Subcutaneous adipose tissue (tissue), 4 donors: ENCODE data around the gene FUT8. TPM values are rescaled to one million over a fixed set of nuclear protein-coding genes. Genes with fewer than 3 reads are reported as not detected.

Source experiments
- total RNA-seq, 4 donors: library from RNA; depleted of rRNA; stranded (reverse); fragments of >200 nt; gene quantifications; one replicate each; pipeline ENCODE4 v1.1.0, GENCODE V29; 2016
- TF ChIP-seq, protein P1 (sequence below): fragments of 450-650 bp; IDR thresholded peaks from one replicate; pipeline ENCODE4 v1.5.1; 2016; ENCODE audit warnings: low read depth, mild to moderate bottlenecking, control low read depth, antibody characterized with exemption, moderate library complexity

Gene FUT8
- total RNA-seq, 4 donors from 2014 or later: 21.8 to 33.3 (median 24.7) TPM

- TF ChIP-seq, protein P1, sequence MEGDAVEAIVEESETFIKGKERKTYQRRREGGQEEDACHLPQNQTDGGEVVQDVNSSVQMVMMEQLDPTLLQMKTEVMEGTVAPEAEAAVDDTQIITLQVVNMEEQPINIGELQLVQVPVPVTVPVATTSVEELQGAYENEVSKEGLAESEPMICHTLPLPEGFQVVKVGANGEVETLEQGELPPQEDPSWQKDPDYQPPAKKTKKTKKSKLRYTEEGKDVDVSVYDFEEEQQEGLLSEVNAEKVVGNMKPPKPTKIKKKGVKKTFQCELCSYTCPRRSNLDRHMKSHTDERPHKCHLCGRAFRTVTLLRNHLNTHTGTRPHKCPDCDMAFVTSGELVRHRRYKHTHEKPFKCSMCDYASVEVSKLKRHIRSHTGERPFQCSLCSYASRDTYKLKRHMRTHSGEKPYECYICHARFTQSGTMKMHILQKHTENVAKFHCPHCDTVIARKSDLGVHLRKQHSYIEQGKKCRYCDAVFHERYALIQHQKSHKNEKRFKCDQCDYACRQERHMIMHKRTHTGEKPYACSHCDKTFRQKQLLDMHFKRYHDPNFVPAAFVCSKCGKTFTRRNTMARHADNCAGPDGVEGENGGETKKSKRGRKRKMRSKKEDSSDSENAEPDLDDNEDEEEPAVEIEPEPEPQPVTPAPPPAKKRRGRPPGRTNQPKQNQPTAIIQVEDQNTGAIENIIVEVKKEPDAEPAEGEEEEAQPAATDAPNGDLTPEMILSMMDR: no peak
Observed at GRCh38 chr14:65377576-65377975, 35.0 kb upstream of the FUT8 start.

DNA sequence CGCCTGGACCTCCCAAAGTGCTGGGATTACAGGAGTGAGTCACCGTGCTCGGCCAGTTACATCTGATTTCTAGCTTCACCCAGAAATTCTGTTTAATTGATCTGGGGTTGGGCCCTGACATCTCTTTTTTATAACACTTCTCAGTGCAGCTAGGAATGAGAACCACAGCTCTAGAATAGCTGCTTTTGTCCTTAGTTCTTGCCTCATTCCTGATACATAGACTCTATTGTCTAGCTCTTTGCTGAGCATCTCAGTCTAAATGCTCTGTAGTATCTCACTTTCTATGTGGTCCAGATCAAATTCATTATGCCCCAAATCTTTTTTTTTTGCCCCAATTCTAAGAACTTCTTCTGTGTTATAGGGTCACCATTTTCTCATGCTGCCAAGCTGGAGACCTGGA lies 29.9 kb upstream of the FUT8 start:
- TF ChIP-seq, protein P1: no peak

DNA sequence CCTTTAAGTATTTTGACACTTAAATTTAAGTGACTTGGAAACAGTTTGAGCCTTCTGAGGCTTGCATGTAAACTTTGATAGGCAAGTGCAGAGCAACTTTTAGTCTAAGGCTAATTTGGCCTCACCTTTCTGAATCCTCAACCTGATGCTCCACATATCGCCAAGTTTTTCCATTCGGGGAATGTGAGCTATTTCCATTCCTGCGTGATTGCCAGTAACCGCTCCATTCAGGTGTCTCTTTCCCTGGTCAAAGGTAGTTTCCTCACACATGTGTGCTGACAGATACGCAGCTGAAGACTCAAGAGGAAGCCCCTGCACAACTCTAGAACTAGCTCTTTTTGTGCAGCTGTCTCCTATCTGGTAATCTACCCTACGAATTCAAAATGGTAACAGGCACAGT lies 25.4 kb upstream of the FUT8 start:
- TF ChIP-seq, protein P1: no peak

- TF ChIP-seq, protein P1: no peak
Observed at GRCh38 chr14:65387628-65388027, 24.9 kb upstream of the FUT8 start.

DNA sequence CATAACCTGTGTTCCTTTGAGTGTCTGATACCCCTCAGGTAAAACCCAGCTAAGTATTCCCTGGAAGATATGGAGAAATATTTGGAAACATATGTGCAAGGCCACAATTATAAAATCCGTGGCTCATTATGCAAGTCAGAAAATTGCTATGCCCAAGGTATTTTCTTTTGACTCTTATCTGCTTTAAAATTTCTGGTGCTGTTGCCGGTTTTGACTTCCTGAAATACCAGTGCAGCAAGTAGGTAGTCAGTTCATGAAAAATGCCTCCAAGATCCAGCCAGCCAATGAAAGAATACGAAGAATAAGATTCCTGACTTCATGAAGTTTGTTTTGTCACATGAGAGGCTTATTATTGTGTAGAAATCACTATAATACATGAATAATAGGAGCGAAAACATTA lies 20.2 kb upstream of the FUT8 start:
- TF ChIP-seq, protein P1: no peak

DNA sequence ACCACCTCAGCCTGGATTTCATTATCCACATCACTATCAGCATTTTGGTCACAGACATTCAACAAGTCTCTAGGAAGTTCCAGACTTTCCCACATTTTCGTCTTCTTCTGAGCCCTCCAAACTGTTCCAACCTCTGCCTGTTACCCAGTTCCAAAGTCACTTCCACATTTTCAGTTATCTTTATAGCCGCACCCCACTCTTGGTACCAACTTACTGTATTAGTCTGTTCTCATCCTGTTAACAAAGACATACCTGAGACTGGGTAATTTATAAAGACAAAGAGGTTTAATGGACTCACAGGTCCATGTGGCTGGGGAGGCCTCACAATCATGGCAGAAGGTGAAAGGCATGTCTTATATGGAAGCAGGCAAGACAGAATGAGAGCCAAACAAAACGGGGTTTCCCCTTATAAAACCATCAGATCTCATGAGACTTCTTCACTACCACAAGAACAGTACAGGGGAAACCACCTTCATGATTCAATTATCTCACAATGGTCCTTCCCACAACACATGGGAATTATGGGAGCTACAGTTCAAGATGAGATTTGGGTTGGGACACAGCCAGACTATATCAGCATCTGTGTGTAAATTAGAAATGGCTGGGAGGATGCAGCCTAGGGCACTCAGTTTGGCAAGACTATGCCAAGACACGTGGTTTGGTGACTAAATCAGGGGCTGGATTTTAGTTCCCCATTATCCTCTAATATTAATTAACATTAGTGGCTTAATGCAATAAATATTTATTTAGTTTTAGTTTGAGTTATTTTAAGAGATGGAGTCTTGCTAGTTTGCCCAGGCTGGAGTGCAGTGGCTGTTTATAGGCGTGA lies 16.2 kb upstream of the FUT8 start:
- TF ChIP-seq, protein P1: no peak

DNA sequence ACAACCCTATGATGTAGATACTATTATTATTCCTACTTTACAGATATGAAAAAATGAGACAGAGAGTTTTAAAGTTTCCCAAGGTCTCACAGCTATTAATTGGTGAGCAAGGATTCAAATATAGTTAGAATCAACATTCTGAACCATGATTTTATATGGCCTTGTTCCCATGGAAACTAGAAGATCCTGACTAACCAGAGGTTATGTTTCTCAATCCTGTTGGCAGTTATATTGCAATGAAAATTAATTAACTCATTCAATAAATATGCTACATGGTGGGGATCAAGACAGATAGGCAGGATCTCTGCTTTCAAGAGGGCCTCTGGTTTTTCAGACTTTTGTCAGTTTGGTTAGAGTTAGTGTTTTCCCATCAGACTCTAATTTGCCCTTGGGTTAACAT lies 9.3 kb upstream of the FUT8 start:
- TF ChIP-seq, protein P1: no peak
